Measurements from ENCODE around the gene XRCC4.

The XRCC4 gene

GRCh38 chr5:83385812-83386211, 308.5 kb downstream of the XRCC4 start:
- no peak for DNase-seq (ENCODE audit: low read depth)

DNA sequence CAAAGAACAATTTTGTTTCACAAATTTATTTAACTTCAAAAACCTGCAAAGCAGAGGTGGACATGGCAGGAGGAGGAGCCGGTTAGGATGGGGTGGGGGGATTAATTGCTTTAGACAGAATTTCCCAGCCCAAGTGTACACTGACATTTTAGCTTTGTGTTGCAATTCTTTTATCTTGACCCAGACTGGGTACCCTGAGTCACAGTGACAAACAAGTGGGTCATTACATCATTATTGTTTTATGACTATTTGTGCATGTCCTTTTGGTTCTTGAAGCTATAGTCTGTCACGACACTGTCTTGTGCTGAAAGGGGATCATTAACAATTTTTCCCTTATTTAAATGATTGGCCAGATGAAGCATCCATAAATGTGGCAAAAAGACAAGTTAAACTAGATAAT, 309.7 kb downstream of the XRCC4 start:
- no peak for DNase-seq (ENCODE audit: low read depth)

- no peak for DNase-seq (ENCODE audit: low read depth)
These were observed 311.3 kb downstream of the XRCC4 start for GRCh38 chr5:83388608-83389007.

DNA sequence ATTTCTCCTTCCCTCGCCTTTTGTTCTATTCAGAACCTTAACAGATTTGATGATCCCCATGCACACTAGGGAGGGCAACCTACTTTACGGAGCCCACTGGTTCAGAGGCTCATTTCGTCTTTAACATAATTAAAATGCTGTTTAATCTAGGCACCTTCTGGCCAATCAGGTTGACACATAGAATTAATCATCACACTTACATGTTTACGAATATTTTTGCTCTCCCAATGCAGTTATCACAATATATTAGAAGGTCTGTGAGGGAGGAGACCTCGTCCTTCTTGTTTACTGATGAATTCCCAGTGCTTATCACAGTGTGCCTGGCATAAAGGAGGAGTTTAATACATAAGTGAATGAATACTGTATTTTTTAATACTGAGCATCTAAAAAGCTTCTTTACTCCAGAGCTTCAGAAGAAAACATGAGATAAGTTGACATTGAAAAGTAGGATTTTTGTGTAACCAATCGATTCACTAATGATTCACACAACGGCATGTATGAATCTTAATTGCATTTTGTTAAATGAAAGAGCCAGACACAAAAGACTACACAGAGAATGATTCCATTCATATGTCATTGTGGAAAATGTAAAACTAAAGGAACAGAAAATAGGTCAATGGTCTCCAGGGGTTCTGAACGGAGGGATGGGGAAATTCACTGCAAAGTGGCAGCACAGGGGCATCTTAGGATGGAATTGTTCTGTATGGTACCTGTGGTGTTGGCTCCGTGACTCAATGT, 315.6 kb downstream of the XRCC4 start:
- DNase-seq (ENCODE audit: low read depth), result no peak

DNA sequence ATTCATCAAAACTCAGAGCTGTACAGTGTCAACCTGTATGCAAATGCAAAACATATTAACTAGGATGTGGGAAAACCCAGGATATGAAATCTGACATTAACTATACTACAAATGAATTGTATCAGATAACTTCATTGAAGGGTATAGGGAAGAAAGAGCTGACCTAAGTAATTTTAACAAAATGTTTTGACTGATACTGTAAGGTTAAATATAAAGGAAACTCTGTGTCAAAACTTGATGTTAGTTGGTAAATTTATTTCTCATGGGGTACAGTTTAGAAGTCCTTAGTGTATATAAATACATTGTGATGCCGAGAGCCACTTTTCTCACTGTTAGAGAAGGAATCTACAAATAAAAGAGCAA, 316.1 kb downstream of the XRCC4 start:
- no peak for DNase-seq (ENCODE audit: low read depth)

DNA sequence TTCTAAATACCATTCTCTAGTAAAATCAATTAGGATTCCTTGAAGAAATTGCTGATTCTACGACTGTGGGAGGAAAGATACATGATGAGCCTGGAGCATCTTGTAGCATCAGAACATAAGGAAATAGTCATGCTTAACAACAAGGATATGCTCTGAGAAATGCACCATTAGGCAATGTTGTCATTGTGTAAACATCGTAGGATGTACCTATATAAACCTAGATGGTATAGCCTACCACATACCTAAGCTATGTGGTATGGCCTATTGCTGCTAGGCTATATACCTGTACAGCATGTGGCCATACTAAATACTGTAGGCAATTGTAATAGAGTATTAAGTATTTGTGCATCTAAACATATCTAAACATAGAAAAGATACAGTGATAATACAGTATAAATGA, 316.8 kb downstream of the XRCC4 start:
- DNase-seq (ENCODE audit: low read depth), result no peak

DNA sequence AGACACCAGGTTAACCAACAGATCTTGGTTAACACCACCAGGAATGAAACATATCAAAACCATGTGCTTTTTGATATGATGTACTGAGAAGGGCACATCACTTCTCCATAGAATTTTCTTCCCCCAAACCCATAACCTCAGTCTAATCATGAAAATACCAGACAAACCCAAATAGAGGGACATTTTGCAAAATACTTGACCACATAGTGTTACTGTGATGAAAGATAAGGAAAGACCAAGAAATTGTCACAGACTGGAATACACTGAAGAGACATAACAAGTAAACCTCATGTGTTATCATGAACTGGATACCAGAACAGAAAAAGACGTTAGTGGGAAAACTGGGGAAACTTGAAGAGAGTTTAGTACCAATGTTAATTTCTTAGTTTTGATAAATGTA, 319.3 kb downstream of the XRCC4 start:
- DNase-seq (ENCODE audit: low read depth), result no peak

DNA sequence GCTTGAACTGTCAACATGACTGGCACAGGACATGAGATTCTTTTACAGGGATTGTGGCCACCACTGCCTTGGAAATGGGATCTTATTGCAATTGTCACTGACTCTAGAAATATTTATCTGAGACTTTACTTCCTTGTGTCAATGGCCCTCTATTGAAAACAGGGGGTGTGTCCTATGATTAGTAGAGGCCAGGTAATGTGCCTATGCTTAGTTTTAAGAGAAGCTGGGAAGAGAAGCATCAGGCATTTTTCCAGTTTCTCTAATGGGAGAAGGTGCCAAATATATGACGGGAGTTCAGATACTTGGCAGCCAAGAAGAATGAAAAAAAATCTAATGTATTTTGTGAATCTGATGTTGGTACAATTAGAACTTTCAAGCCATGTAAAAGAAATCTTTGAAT, 320.3 kb downstream of the XRCC4 start:
- DNase-seq (ENCODE audit: low read depth), result no peak

DNA sequence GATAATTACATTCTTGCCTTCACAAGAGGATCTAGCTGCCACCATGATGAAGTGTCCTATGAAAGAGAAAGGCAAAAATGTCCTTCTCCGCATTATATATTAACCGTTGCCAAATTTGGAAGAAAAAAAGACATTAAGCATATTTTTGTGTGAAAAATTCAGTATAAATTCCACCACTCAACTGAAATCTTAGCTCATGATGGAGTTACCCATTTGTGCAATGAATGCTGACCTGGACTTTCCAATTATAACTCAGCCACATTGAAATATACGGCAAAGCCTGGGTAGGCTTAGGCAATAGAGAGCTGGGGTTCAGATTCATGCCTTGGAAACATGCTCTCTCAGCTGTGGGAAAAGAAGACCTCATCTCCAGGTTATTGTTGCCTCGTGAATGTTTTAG, 322.9 kb downstream of the XRCC4 start:
- no peak for DNase-seq (ENCODE audit: low read depth)

DNA sequence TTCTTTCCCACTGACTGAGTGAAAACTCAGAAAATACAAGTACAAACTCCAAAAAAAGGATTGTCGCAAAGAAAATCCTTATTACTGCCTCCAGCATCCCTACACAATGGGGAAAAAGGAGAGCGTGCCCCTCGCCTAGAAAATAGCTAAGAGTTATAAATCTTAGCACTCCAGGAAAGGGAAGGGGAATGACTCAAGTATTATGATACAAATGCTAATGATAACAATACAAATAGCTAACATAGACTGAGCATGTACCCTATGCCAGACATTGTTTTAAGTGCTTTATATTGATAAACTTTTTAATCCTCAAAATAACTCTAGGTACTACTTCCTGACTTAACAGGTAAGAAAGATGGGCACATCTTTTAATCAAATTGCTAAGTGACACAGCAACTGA, 323.4 kb downstream of the XRCC4 start:
- no peak for DNase-seq (ENCODE audit: low read depth)

GRCh38 chr5:83401122-83401731, 323.9 kb downstream of the XRCC4 start:
- no peak for DNase-seq (ENCODE audit: low read depth)

GRCh38 chr5:83401775-83402174, 324.4 kb downstream of the XRCC4 start:
- no peak for DNase-seq (ENCODE audit: low read depth)
